ENCODE results near the gene MAP3K12.
A peak's percentile ranks its signal among the peaks of the same experiment; 100 is the strongest.

Gene MAP3K12

GRCh38 chr12:53504004-53504920, 5.0 kb upstream of the MAP3K12 start:
- Mint-ChIP-seq H3K4me3 (no peak overlapping the region), H3K27ac (no peak overlapping the region)

GRCh38 chr12:53502983-53503728, 3.9 kb upstream of the MAP3K12 start:
- peaks cover 8% of the 10 kb centered on the region for H3K36me3 Mint-ChIP-seq (ENCODE audit: low read depth)
- no peaks in the 10 kb centered on the region for H3K27me3 Mint-ChIP-seq (ENCODE audit: low read depth)
- H3K4me1 Mint-ChIP-seq (ENCODE audit: low read depth), result peaks cover 24% of the 10 kb centered on the region
- no peaks in the 10 kb centered on the region for H3K9me3 Mint-ChIP-seq
- no peak overlapping the region for H3K27ac Mint-ChIP-seq
- peak overlapping the region; percentile 14 for H3K4me3 Mint-ChIP-seq

More at GRCh38 chr12:53504004-53504920, 5.0 kb upstream of the MAP3K12 start:
- H3K27me3 Mint-ChIP-seq (ENCODE audit: low read depth), result no peaks in the 10 kb centered on the region
- peaks cover 18% of the 10 kb centered on the region for H3K4me1 Mint-ChIP-seq (ENCODE audit: low read depth)
- no peaks in the 10 kb centered on the region for H3K9me3 Mint-ChIP-seq
- H3K36me3 Mint-ChIP-seq (ENCODE audit: low read depth), result peaks cover 8% of the 10 kb centered on the region

- H3K4me3 Mint-ChIP-seq, result peak overlapping the region; percentile 95
- peaks cover 8% of the 10 kb centered on the region for H3K36me3 Mint-ChIP-seq (ENCODE audit: low read depth)
Measured at GRCh38 chr12:53502331-53502730, 3.1 kb upstream of the MAP3K12 start.

GRCh38 chr12:53501615-53502181, 2.4 kb upstream of the MAP3K12 start:
- Mint-ChIP-seq H3K27ac (peak overlapping the region; percentile 99), H3K27me3 (ENCODE audit: low read depth) (no peaks in the 10 kb centered on the region), H3K9me3 (no peaks in the 10 kb centered on the region), H3K36me3 (ENCODE audit: low read depth) (peaks cover 8% of the 10 kb centered on the region), H3K4me1 (ENCODE audit: low read depth) (peaks cover 29% of the 10 kb centered on the region), H3K4me3 (peak overlapping the region; percentile 95)

More at GRCh38 chr12:53502331-53502730, 3.1 kb upstream of the MAP3K12 start:
- no peaks in the 10 kb centered on the region for H3K27me3 Mint-ChIP-seq (ENCODE audit: low read depth)
- no peak overlapping the region for H3K27ac Mint-ChIP-seq
- no peaks in the 10 kb centered on the region for H3K9me3 Mint-ChIP-seq
- peaks cover 28% of the 10 kb centered on the region for H3K4me1 Mint-ChIP-seq (ENCODE audit: low read depth)

GRCh38 chr12:53500776-53501614, 1.7 kb upstream of the MAP3K12 start, which contains the start of gene TARBP2:
Gene TARBP2 (plus strand): TSS chr12:53501283. CDS start chr12:53501409, 126 bp downstream.
- peaks cover 29% of the 10 kb centered on the region for H3K4me1 Mint-ChIP-seq (ENCODE audit: low read depth)
- H3K27me3 Mint-ChIP-seq (ENCODE audit: low read depth), result no peaks in the 10 kb centered on the region
- peak within 1 kb of the TSS; percentile 99 for H3K27ac Mint-ChIP-seq
- peak within 1 kb of the TSS; percentile 95 for H3K4me3 Mint-ChIP-seq
- H3K9me3 Mint-ChIP-seq, result no peaks in the 10 kb centered on the region
- peaks cover 10% of the 10 kb centered on the region for H3K36me3 Mint-ChIP-seq (ENCODE audit: low read depth)

- peak overlapping the region; percentile 95 for H3K4me3 Mint-ChIP-seq
- H3K9me3 Mint-ChIP-seq, result no peaks in the 10 kb centered on the region
- H3K27me3 Mint-ChIP-seq (ENCODE audit: low read depth), result no peaks in the 10 kb centered on the region
- H3K27ac Mint-ChIP-seq, result peak overlapping the region; percentile 99
- peaks cover 4% of the 10 kb centered on the region for H3K36me3 Mint-ChIP-seq (ENCODE audit: low read depth)
- H3K4me1 Mint-ChIP-seq (ENCODE audit: low read depth), result peaks cover 31% of the 10 kb centered on the region
Measured at GRCh38 chr12:53500142-53500775, 1.0 kb upstream of the MAP3K12 start.

- Mint-ChIP-seq H3K4me1 (ENCODE audit: low read depth) (peaks cover 42% of the 10 kb centered on the region), H3K27ac (peak overlapping the region; percentile 86), H3K36me3 (ENCODE audit: low read depth) (peaks cover 4% of the 10 kb centered on the region), H3K27me3 (ENCODE audit: low read depth) (no peaks in the 10 kb centered on the region), H3K4me3 (peak overlapping the region; percentile 92), H3K9me3 (no peaks in the 10 kb centered on the region)
Measured at GRCh38 chr12:53498235-53498630, 1.0 kb downstream of the MAP3K12 start.

- peaks cover 4% of the 10 kb centered on the region for H3K36me3 Mint-ChIP-seq (ENCODE audit: low read depth)
- no peak overlapping the region for H3K4me3 Mint-ChIP-seq
- no peaks in the 10 kb centered on the region for H3K27me3 Mint-ChIP-seq (ENCODE audit: low read depth)
- H3K4me1 Mint-ChIP-seq (ENCODE audit: low read depth), result peaks cover 44% of the 10 kb centered on the region
- H3K27ac Mint-ChIP-seq, result no peak overlapping the region
- no peaks in the 10 kb centered on the region for H3K9me3 Mint-ChIP-seq
Measured at GRCh38 chr12:53497461-53497860, 1.8 kb downstream of the MAP3K12 start.

GRCh38 chr12:53496752-53497032, 2.6 kb downstream of the MAP3K12 start:
- peaks cover 4% of the 10 kb centered on the region for H3K36me3 Mint-ChIP-seq (ENCODE audit: low read depth)
- no peaks in the 10 kb centered on the region for H3K27me3 Mint-ChIP-seq (ENCODE audit: low read depth)
- no peak overlapping the region for H3K4me3 Mint-ChIP-seq
- H3K27ac Mint-ChIP-seq, result no peak overlapping the region
- H3K9me3 Mint-ChIP-seq, result no peaks in the 10 kb centered on the region
- H3K4me1 Mint-ChIP-seq (ENCODE audit: low read depth), result peaks cover 43% of the 10 kb centered on the region

GRCh38 chr12:53495903-53496751, 3.1 kb downstream of the MAP3K12 start:
- H3K4me1 Mint-ChIP-seq (ENCODE audit: low read depth), result peaks cover 43% of the 10 kb centered on the region
- no peaks in the 10 kb centered on the region for H3K9me3 Mint-ChIP-seq
- no peak overlapping the region for H3K4me3 Mint-ChIP-seq
- H3K27ac Mint-ChIP-seq, result no peak overlapping the region
- H3K36me3 Mint-ChIP-seq (ENCODE audit: low read depth), result peaks cover 4% of the 10 kb centered on the region
- no peaks in the 10 kb centered on the region for H3K27me3 Mint-ChIP-seq (ENCODE audit: low read depth)

GRCh38 chr12:53493610-53494391, 5.5 kb downstream of the MAP3K12 start:
- peak overlapping the region; percentile 49 for H3K27ac Mint-ChIP-seq
- H3K36me3 Mint-ChIP-seq (ENCODE audit: low read depth), result peaks cover 4% of the 10 kb centered on the region
- H3K9me3 Mint-ChIP-seq, result no peaks in the 10 kb centered on the region
- peak overlapping the region; percentile 90 for H3K4me3 Mint-ChIP-seq
- no peaks in the 10 kb centered on the region for H3K27me3 Mint-ChIP-seq (ENCODE audit: low read depth)
- H3K4me1 Mint-ChIP-seq (ENCODE audit: low read depth), result peaks cover 33% of the 10 kb centered on the region

GRCh38 chr12:53492830-53493609, 6.2 kb downstream of the MAP3K12 start:
- H3K4me1 Mint-ChIP-seq (ENCODE audit: low read depth), result peaks cover 26% of the 10 kb centered on the region
- peak overlapping the region; percentile 90 for H3K4me3 Mint-ChIP-seq
- H3K9me3 Mint-ChIP-seq, result no peaks in the 10 kb centered on the region
- H3K36me3 Mint-ChIP-seq (ENCODE audit: low read depth), result peaks cover 4% of the 10 kb centered on the region
- no peaks in the 10 kb centered on the region for H3K27me3 Mint-ChIP-seq (ENCODE audit: low read depth)
- H3K27ac Mint-ChIP-seq, result peak overlapping the region; percentile 49

Data from T-helper 1 cell treated with Interleukin-12 subunit alpha and Interleukin-12 subunit beta and Interleukin-4 antibody, amounts not matched to agents 30 μg/mL and 1 μg/mL, for 36 hours (primary cell).